NCI-H128 (cell line): ENCODE data around the gene MIGA1.
"Not testable (repeated sequence)": the region's sequence is repeated elsewhere in the genome, so short reads cannot be mapped to it uniquely, and the experiment has no call there.

Source experiments
- DNase-seq: peaks from one replicate; lab custom pipeline; 2025; ENCODE audit not compliant: unreplicated experiment; lab: John Stamatoyannopoulos, UW

The MIGA1 gene, protein sequence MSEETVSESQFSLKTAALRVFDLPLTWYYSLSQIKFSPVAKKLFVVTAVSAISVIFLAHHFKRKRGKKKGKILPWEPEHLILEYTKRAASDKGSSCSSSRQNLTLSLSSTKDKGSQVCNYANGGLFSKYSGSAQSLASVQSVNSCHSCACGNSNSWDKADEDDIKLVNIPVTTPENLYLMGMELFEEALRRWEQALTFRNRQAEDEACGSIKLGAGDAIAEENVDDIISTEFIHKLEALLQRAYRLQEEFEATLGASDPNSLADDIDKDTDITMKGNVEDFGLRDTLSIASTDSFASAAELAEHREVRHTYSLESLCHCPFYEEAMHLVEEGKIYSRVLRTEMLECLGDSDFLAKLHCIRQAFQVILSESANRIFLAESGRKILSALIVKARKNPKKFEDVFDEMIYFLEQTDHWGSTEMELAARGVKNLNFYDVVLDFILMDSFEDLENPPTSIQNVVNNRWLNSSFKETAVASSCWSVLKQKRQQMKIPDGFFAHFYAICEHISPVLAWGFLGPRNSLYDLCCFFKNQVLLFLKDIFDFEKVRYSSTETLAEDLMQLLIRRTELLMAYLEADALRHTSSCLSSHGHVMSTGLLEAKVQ

DNA sequence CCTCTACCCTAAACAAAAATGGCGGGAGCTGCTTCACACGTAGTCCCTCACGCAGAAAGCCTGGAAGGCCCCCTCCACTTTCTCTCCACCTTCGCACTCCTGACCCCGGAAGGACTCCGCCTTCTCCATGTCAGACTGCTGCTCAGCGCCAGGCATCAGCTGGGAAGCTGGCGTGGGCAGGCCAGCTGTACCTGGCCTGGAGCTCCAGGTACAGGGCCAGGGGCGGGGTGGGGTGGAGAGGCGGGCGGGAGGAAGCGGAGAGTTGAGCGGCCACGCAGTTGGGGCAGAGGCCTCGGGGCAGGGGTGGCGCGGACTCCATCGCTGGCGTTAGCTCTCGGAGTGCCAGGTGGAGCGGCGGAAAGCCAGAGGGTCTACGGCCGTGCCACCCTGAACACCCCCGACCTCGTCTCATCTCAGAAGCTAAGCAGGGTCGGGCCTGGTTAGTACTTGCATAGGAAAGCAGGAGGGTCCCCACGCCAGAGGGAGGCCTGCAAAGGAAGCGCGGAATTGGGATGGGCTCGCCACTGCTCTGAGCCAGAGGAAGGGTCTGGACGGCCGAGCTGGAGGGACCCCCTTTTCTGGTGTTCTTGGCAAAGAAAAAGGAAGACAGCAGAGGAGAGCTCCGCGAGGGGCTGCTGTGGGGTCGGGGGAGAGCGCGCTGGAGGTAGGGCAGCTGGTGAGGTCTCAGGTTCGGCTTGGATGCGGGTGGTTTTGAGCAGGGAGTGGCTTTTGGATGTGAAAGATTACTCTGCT is at the start of gene MIGA1:
Gene MIGA1 (plus strand): TSS at position 121 of the 753 bp plus-strand sequence. CDS start 3,604 bp downstream, outside the sequence.
- peak; percentile 82 for DNase-seq

DNA sequence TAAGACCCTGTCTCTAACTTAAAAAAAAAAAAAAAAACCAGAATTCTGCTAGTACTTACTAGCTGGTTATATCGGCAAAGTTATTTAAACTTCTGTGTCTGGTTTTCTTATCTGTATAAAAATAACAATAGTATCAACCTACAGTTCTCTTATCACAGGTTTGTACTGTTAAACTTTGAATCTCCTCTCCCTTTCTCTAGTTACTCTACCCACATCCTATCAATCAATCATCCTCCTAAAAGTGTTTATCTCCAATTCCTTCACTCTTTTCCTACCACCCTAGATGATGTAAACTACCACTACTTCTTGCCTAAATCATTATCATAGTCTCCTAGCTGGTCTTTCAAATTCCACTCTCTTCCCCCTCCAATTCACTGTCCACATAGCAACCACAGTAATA is 47.4 kb upstream of the MIGA1 start:
- no peak for DNase-seq

DNA sequence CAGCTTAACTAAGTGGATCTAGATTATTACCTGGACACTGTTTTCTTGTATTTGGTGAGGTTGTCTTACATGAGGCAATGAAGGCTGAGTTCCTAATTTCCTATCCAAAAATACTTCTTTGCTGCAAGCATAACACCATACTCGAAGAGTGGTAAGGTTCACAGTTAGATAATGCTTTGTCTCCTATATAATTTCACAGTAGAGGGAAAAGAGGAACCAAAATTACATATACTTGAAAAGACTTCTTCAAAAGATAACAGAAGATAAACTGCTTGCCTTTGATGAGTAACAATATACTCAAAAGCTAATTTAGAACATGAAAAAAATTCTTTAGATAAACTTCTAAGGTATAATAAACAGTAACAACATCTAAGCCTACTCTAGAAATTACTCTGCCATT is 40.2 kb upstream of the MIGA1 start:
- no peak for DNase-seq

DNA sequence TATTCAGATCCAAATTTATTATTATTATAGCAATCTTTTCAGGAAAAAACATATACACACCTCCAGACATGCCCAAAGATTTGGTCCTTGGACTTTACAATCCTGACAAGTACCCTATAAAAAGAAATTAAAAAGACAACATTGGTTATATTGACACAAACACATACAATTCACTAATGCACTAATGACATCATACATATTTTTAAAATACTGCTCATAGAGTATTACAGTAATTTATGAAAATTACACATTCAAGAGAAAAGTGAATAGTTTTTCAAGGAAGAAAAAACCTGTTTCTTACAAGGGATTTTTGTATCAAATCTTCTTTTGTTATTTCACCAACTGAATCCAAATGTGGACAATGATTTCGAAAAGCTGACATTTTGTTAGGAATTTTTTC is 38.1 kb upstream of the MIGA1 start:
- DNase-seq: no peak

DNA sequence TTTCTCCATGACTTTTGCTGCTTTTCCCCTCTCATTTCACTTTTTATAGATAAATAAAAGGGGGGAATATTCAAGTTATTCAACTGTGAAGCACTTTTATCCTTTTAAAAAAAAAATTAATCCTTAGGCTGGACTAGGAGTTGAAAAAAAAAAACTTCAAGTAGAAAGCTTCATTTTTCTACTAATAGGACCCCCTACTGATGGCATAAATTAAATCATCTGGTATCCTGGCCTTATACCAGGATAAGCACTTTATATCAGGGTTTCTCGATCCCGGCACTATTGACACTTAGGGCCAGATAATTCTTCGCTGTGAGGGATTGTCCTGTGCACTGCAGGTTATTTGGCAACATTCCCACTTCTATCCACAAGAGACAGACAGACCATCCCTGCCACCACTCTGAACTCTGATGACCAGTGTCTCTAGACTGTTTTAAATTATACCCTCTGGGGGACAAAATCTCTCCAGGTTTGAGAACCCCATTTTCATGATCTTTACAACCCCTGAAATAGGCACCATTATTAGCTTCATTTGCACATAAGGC is 37.4 kb upstream of the MIGA1 start:
- DNase-seq: no peak

DNA sequence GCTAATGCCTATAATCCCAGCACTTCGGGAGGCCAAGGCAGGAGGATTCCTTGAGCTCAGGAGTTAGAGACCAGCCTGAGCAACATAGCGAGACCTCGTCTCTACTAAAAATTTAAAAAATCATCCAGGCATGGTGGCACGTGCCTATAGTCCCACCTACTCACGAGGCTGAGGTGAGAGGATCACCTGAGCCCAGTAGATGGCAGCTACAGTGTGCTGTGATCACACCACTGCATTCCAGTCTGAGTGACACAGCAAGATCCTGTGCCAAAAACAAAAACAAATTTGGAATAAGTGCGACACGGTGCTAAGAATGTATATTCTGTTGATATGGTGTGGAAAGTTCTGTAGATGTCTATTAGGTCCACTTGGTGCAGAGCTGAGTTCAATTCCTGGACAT is 34.9 kb upstream of the MIGA1 start:
- no peak for DNase-seq

DNA sequence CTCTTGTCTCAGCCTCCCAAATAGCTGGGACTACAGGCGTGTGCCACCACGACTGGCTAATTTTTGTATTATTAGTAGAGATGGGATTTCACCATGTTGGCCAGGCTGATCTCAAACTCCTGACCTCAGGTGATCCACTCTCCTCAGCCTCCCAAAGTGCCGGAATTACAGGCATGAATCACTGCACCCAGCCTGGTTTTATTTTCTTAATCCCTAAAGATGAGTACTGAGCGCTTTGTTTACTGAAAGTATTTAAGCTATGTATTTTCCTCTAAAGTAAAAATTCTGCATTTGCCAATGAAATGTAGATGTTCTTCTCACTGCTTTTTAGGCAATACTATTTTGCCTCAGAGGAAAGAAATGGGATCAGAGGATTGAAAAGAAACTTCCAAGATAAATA is 30.0 kb upstream of the MIGA1 start:
- not testable (repeated sequence) for DNase-seq

DNA sequence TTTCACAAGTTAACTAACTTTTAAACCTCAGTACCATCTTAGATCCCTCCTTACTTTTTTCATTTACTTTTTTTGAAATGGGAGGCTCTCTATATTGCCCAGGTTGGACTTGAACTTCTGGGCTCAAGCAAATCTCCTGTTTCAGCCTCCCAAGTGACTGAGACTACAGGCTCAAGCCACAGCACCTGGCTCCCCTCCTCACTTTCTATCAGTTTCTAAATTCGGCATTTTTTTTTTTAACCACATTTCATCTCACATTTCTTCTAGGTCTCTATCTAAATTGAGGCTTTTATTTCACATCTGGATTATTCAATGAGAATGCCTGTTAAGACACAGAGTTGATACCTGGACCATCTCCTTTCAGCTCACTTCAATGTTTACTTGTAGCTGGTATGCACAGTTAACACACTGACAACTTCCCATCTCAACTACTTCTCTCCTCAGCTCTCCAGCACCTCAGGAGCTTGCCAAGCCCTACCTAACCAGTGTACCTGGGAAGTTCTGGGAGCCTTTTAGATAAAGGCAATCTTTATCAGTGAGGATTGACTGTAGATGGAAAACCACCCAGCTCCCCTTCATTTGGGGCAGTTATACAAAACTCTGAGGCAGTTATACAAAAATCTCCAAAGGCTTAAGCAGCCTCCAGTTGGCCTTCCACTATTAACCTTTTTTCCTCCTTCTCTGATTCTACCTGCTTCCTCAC is 23.2 kb upstream of the MIGA1 start:
- DNase-seq: no peak

DNA sequence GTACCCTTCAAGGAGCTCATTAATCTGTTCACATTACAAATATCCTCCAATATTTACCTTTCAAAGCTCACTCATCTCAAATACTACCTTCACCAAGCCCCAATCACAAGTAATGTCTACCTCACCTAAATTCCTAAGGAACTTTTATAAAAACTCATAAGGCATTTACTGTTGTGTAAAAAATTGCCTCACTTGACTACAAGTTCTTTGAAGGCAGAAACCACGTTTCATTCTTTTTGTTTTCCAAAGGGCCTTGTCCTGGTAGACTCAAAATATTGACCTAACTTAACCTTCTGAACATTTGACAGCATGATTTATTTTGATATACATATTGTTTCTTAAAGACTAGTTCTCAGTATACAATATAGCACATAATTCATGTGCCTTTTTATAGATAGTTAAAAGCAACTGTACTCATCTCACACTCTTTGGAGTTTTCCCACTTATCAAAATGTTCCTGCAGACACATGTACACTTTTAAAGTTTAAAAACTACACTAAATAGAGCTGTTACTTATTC is 22.3 kb upstream of the MIGA1 start:
- DNase-seq: no peak

DNA sequence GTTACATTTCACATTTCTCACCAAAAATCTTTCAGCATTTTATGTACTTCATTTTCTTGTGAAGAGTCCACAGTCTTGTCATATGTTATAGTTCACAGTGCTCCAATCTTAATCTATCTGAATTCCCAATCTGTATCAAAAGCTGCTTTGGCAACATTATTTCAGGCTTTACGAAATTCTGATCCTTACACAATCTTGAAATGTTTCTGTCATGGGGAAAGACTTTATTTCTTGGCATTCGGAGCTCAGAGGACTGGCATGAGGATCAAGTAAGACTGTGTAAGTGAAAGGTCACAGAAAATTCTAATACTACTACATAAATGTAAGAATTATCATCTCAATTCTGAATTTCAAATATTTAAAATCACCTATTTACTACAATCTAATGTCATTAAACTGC is 21.8 kb upstream of the MIGA1 start:
- DNase-seq: no peak

DNA sequence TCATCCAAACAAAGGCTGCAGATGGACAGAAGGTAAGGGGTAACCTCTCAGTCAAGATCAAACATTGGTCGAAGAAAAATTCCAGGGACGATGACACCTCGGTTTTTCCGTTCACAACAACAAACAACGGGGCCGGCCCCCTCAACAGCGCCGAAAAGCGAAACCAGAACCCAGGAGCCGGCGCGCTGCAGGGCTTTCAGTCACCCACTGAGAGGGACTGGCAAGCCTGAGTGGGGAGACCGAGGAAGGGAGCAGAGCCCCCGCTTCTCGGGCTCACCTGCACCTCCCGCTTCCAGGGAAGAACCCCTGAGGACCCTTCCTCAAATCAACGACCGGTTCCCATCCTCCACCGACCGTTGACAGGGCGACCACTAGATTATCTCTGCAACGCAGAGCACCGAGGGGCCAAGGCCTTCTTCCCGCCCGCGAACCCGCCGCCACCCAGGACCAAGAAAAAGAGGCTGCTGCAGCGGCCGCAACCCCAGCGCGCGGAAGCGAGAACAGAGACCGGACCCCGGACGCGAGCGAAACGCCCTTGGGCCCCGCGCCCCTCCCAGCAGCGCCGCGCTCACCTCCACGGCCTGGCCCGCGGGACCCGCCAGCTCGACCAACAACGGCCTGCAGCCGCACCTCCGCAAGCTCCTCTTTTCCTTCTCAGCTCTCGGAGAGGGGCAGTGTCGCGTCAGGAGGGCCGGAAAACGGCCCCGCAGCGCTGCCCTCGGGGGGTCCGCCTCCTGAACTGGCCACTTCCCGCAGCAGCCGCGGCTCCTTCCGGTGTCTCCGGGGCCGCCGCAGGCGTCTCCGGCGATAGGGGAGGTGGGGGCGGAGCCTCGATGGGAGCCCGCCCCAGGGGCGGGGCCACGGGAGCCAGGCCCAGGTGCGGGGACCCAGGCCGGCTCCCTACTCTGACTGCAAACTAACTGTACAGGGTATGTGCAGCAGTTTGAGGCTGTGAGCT is 20.1 kb upstream of the MIGA1 start, which contains the start of gene USP33:
Gene USP33 (minus strand): TSS at position 782 of the 958 bp plus-strand sequence. CDS start 18,155 bp downstream, outside the sequence.
- DNase-seq: peak; percentile 85

DNA sequence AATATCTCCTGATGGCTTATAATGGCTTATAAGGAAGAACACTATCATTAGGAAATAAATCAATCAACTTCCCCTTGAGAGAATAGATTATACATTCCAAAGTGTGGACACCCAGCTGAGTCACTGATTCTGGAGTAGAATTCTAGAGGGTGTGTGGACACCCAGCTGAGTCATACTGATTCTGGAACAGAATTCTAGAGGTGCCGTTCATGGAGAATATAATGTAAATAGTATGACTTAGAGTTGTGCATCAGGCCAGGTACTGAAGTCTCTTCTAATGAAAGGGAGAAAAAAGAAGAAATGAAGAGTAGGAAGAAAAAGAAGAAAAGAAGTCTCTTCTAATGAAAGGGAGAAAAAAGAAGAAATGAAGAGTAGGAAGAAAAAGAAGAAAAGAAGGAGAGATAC is 17.4 kb upstream of the MIGA1 start:
- no peak for DNase-seq

DNA sequence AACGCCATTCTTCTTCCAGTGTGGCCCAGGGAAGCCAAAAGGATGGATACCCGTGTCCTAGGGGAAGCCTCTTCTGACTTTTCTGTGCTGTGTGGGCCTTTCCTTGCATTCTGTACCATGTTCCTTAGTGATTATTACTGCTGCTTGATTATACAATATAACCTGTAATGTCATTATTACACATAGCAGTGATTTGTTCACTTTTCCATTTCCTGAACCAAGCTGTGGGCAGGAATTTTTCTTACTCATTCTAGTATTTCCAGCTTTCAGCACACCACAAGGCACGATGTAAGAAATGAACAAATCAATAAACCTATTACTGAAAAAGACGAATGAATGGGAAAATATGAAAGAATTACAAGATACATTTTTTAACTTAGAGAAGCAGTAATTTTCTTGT is 11.4 kb upstream of the MIGA1 start:
- no peak for DNase-seq

DNA sequence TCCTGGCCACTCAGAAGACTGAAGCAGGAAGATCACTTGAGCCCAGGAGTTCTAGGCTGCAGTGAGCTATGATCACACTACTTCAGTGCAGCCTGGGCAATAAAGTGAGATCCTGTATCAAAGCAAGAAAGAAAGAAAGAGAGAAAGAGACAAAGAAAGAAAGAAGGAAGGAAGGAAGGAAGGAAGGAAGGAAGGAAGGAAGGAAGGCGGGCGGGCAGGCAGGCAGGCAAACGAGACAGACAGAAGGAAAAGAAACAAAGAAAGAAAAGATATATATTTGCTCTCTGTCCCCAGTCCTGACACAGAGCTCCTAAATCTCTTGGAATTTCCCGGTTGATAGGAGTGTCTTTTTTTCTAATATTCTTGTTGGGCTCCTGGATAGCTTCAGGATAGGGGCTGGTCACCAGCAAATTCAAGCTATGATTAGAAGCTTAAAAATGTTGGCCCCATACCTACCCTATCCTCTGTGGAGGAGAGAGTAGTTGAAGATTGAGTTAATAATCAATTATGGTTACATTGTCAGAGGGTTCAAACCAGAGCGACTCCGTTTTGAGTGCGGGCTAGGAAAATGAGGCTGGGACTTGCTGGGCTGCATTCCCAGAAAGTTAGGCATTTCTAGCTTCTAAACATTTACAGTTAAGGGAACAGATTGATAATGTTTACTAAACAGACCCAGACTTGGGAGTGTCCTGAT is 3.3 kb upstream of the MIGA1 start:
- no peak for DNase-seq

DNA sequence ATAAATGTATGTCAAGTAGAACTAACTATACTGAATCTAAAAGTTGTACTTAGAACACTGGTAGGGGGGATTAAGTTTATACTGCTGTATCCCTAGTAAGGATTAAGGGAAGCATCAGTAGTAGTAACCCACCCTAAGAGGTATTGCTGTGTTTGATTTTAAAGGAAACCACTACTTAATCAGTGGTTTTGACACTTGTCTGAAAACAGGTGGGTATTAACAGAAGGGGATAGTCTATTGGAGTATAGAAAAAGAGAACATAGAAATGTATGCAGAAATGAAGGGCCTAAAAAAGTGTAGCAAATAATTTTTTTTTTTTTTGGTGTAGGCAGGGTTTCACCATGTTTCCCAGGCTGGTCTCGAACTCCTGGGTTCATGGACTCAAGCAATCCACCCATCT is 2.2 kb downstream of the MIGA1 start:
- DNase-seq: no peak

DNA sequence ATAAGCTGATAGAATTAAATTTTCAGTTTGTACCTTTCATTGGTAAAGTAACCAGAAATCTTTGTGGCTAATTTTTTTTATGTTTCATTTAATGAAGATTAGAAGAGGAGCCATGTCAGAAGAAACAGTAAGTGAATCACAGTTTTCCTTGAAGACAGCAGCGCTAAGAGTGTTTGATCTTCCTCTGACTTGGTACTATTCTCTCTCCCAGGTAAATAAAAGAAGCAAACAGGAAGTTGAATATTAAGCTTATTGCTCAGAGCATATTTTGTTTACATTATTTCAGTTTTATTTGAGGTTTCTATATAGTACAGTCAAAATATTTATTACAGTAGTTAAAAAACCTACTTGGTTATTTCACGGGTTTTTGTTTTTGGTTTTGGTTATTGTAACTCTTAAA is 3.7 kb downstream of the MIGA1 start:
- no peak for DNase-seq

DNA sequence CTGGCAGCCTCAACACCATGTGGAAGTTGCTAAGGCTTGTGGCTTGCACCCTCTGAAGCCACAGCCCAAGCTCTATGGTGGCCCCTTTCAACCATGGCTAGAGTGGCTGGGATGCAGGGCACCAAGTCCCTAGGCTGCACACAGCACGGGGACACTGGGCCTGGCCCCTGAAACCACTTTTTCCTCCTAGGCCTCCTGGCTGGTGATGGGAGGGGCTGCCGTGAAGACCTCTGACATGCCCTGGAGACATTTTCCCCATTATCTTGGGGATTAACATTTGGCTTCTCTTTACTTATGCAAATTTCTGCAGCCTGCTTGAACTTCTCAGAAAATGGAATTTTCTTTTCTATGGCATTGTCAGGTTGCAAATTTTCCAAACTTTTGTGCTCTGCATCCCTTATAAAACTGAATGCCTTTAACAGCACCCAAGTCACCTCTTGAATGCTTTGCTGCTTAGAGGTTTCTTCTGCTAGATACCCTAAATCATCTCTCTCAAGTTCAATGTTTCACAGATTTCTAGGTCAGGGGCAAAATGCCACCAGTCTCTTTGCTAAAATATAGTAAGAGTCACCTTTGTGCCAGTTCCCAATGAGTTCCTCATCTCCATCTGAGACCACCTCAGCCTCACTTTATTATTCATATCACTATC is 6.8 kb downstream of the MIGA1 start:
- DNase-seq: not testable (repeated sequence)

DNA sequence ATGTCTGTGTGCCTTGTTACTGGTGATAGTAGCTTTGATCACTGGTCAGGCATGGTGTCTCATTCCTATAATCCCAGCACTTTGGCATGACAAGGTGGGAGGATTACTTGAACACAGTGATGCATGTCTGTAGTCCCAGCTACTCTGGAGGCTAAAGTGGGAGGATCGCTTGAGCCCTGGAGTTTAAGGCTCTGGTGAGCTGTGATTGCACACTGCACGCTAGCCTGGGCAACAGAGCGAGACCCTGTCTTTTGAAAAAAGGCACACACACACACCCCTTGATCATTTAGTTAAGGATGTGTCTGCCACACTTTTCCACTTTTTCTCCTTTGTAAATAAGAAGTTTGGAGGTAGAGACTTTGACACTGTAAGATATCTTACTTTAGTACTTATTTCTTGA is 15.1 kb downstream of the MIGA1 start:
- DNase-seq: no peak
